ENCODE results near the gene KCNIP3. TPM values are rescaled to one million over a fixed set of nuclear protein-coding genes. Genes with fewer than 3 reads are reported as not detected.

The KCNIP3 gene
- total and polyA plus RNA-seq, 2 donors (not counting 1 experiment from before 2014, with no cell fraction given): not detected

DNA sequence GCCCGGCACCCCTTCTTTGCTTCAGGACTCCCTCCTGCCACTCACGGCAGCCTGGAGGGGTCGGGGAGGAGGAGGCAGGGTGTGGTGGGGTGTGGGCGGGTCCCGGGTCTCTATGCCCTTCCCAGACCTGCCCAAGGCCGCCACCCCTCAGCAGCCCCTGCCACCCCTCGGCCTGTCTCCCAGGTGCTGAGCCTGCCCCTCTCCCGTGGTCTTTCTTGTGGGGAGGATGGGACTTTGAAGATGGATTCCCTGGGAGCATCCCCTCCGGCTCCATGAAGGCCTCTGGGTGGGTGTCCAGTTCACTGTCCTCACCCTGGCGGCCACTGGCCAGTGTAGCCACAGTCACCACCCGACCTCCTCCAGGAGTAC is 23.2 kb downstream of the KCNIP3 start:
- no peaks in the 10 kb centered on the region for H4K20me1 ChIP-seq (ENCODE audit: control insufficient read depth, insufficient read depth, low read length, poor library complexity, severe bottlenecking)
- no peak for ATAC-seq (ENCODE audit: low read depth)
- ChIA-PET CTCF (no interaction called here), POLR2A (no interaction called here)
- no peak for DNase-seq
- no peak overlapping the region for H3K27ac Mint-ChIP-seq
- TF ChIP-seq, protein P1, sequence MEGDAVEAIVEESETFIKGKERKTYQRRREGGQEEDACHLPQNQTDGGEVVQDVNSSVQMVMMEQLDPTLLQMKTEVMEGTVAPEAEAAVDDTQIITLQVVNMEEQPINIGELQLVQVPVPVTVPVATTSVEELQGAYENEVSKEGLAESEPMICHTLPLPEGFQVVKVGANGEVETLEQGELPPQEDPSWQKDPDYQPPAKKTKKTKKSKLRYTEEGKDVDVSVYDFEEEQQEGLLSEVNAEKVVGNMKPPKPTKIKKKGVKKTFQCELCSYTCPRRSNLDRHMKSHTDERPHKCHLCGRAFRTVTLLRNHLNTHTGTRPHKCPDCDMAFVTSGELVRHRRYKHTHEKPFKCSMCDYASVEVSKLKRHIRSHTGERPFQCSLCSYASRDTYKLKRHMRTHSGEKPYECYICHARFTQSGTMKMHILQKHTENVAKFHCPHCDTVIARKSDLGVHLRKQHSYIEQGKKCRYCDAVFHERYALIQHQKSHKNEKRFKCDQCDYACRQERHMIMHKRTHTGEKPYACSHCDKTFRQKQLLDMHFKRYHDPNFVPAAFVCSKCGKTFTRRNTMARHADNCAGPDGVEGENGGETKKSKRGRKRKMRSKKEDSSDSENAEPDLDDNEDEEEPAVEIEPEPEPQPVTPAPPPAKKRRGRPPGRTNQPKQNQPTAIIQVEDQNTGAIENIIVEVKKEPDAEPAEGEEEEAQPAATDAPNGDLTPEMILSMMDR (IDR thresholded peaks at IDR 0.05): no peak
- H3K36me3 ChIP-seq (replicated peaks in 1 of 2; ENCODE audit: control extremely low read depth in 1 of 2, control insufficient read depth in 1 of 2, extremely low read depth in 1 of 2, insufficient read depth in 2 of 2, low read length in 1 of 2): no peaks in the 10 kb centered on the region
- H3K27ac ChIP-seq (ENCODE audit: low read length in 2 of 2): no peak overlapping the region
- WGBS (ENCODE audit: insufficient coverage): 100% methylated on average over 1 of the region's 11 CpGs
- H3K4me3 ChIP-seq (ENCODE audit: control extremely low read depth in 1 of 5, extremely low read depth in 1 of 5, insufficient read depth in 1 of 5, low read depth in 2 of 5, low read length in 4 of 5): no peak overlapping the region
- no peak overlapping the region for H3K4me2 ChIP-seq (replicated peaks; ENCODE audit: low read depth, low read length, poor library complexity, severe bottlenecking)
- no peaks in the 10 kb centered on the region for H3K4me1 ChIP-seq (ENCODE audit: control insufficient read depth in 2 of 2, insufficient read depth in 2 of 2, low read length in 2 of 2)
- H3K4me3 Mint-ChIP-seq: no peak overlapping the region
- H3K9ac ChIP-seq (ENCODE audit: low read length): no peak overlapping the region
- no peaks in the 10 kb centered on the region for H3K9me3 Mint-ChIP-seq (ENCODE audit: insufficient read depth)
- H3K79me2 ChIP-seq (ENCODE audit: control insufficient read depth, insufficient read depth, low read length): no peaks in the 10 kb centered on the region
- H2AFZ ChIP-seq (ENCODE audit: insufficient read depth, low read depth, low read length, poor library complexity, severe bottlenecking): no peak overlapping the region
- H3K9me3 ChIP-seq (ENCODE audit: control extremely low read depth in 1 of 3, control insufficient read depth in 2 of 3, insufficient read depth in 1 of 3, low read length in 2 of 3): peaks cover 0 to 6% (median 0%) of the 10 kb centered on the region in 3 donors
- no peaks in the 10 kb centered on the region for H3K27me3 ChIP-seq (replicated peaks in 1 of 4; ENCODE audit: control extremely low read depth in 1 of 4, control insufficient read depth in 3 of 4, insufficient read depth in 4 of 4, low read length in 3 of 4)
- intact Hi-C loops (cut with micrococcal nuclease): no loop called here
- H3K27me3 Mint-ChIP-seq: no peaks in the 10 kb centered on the region
- no peaks in the 10 kb centered on the region for H3K4me1 Mint-ChIP-seq

DNA sequence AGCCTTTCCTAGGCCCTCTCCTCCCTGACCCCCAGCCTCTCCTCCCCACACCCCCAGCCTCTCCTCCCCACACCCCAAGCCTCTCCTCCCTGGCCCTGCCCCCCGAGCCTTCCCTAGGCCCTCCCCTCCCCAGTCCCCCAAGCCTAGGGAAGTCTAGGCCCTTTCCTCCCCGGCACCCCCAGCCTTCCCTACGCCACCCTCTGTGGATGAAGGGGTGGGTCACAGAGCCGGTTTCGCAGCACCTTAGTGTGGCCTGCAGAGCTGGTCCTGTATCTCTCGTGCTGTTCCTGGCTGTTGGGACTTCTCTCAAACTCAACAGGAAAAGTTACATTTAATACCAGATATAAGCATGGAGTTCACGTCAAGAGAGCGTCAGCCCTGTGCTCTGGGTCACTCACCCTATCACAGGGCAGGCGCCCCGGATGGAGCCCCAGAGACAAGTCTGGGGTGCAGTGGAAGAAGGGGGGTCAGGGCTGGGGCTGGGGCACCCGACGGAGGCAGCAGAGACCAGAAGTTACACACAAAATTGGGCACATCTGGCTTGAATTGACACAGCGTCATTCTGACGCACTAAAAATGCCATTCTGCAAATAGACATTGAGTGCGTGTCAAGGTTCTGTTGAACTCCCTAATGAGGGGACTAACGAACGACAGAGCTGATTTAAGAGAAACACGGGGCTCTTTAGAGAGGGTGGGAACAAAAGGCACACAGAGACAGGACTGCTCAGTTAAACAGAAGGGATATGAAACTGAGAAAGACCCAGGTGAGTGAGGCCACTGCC is 24.0 kb downstream of the KCNIP3 start:
- ATAC-seq (ENCODE audit: low read depth) (no peak), DNase-seq (no peak)
- no peaks in the 10 kb centered on the region for H4K20me1 ChIP-seq (ENCODE audit: control insufficient read depth, insufficient read depth, low read length, poor library complexity, severe bottlenecking)
- CTCF ChIA-PET: no interaction called here
- Mint-ChIP-seq H3K27ac (no peak overlapping the region), H3K27me3 (no peaks in the 10 kb centered on the region), H3K9me3 (ENCODE audit: insufficient read depth) (peaks cover 3% of the 10 kb centered on the region), H3K4me3 (no peak overlapping the region), H3K4me1 (no peaks in the 10 kb centered on the region)
- peaks cover 0 to 7% (median 0%) of the 10 kb centered on the region in 3 donors for H3K9me3 ChIP-seq (ENCODE audit: control extremely low read depth in 1 of 3, control insufficient read depth in 2 of 3, insufficient read depth in 1 of 3, low read length in 2 of 3)
- no peaks in the 10 kb centered on the region for H3K36me3 ChIP-seq (replicated peaks in 1 of 2; ENCODE audit: control extremely low read depth in 1 of 2, control insufficient read depth in 1 of 2, extremely low read depth in 1 of 2, insufficient read depth in 2 of 2, low read length in 1 of 2)
- H2AFZ ChIP-seq (ENCODE audit: insufficient read depth, low read depth, low read length, poor library complexity, severe bottlenecking): no peak overlapping the region
- WGBS (ENCODE audit: insufficient coverage): 88% methylated on average over 13 of the region's 18 CpGs
- no peak overlapping the region for H3K27ac ChIP-seq (ENCODE audit: low read length in 2 of 2)
- intact Hi-C loops (cut with micrococcal nuclease): no loop called here
- no peak overlapping the region for H3K4me2 ChIP-seq (replicated peaks; ENCODE audit: low read depth, low read length, poor library complexity, severe bottlenecking)
- POLR2A ChIA-PET: no interaction called here
- H3K4me3 ChIP-seq (ENCODE audit: control extremely low read depth in 1 of 5, extremely low read depth in 1 of 5, insufficient read depth in 1 of 5, low read depth in 2 of 5, low read length in 4 of 5): no peak overlapping the region
- H3K79me2 ChIP-seq (ENCODE audit: control insufficient read depth, insufficient read depth, low read length): no peaks in the 10 kb centered on the region
- no peaks in the 10 kb centered on the region for H3K4me1 ChIP-seq (ENCODE audit: control insufficient read depth in 2 of 2, insufficient read depth in 2 of 2, low read length in 2 of 2)
- no peaks in the 10 kb centered on the region for H3K27me3 ChIP-seq (replicated peaks in 1 of 4; ENCODE audit: control extremely low read depth in 1 of 4, control insufficient read depth in 3 of 4, insufficient read depth in 4 of 4, low read length in 3 of 4)
- TF ChIP-seq, protein P1 (IDR thresholded peaks at IDR 0.05): no peak
- no peak for TF ChIP-seq EZH2 (IDR thresholded peaks at IDR 0.05; ENCODE audit: borderline replicate concordance, insufficient read depth, low read depth, low read length, poor library complexity, severe bottlenecking)
- H3K9ac ChIP-seq (ENCODE audit: low read length): no peak overlapping the region

Measured in B cell (primary cell).